Measurements from ENCODE around the gene PCDHGA12. TPM values are rescaled to one million over a fixed set of nuclear protein-coding genes. Genes with fewer than 3 reads are reported as not detected.
A peak's percentile ranks its signal among the peaks of the same experiment; 100 is the strongest.

Gene PCDHGA12
- total and polyA plus RNA-seq, 2 of the 8 experiments (the other 6 are each of a cell fraction or from before 2014, with no cell fraction given) = 0.88 to 1.3 TPM

DNA sequence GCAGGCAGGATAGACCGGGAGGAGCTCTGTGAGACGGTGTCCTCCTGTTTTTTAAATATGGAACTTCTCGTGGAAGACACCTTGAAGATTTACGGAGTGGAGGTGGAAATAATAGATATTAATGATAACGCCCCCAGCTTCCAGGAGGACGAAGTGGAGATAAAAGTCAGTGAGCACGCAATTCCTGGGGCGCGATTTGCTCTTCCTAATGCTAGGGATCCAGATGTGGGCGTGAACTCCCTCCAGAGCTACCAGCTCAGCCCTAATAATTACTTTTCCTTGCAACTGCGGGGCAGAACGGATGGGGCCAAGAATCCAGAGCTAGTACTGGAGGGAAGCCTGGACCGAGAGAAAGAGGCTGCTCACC is 8.8 kb upstream of the PCDHGA12 start:
- Histone ChIP-seq H3K36me3 (ENCODE audit: control insufficient read depth in 2 of 4, insufficient read depth in 4 of 4, low read length in 3 of 4) (peaks cover 0 to 30% (median 3%) of the 10 kb centered on the region in 4 experiments; a peak in 3 of 8 replicates), H2BK5ac (ENCODE audit: low read depth, low read length) (no peak overlapping the region), H2BK12ac (ENCODE audit: low read depth, low read length) (no peak overlapping the region), H4K91ac (replicated peaks; ENCODE audit: insufficient read length, low read length) (no peak overlapping the region), H3K56ac (replicated peaks; ENCODE audit: insufficient read length, low read depth, low read length) (no peak overlapping the region), H2BK15ac (ENCODE audit: low read length) (no peak overlapping the region), H3K4me3 (ENCODE audit: extremely low read depth in 1 of 4, insufficient read depth in 2 of 4, low read depth in 3 of 4, low read length in 4 of 4) (peak overlapping the region; percentile 15 to 52 (median 32); a peak in 6 of 8 replicates), H2BK120ac (replicated peaks; ENCODE audit: low read depth, low read length) (no peak overlapping the region), H3K23ac (ENCODE audit: insufficient read length) (no peak overlapping the region), H3K23me2 (ENCODE audit: low read depth, low read length) (no peaks in the 10 kb centered on the region), H4K20me1 (replicated peaks in 1 of 2; ENCODE audit: control insufficient read depth in 1 of 2, insufficient read depth in 2 of 2, low read length in 2 of 2) (no peaks in the 10 kb centered on the region), H3K18ac (ENCODE audit: extremely low read depth, low read length) (no peak overlapping the region), H3K14ac (ENCODE audit: insufficient read length) (no peak overlapping the region), H3K9ac (replicated peaks in 1 of 4; ENCODE audit: extremely low read depth in 1 of 4, low read depth in 3 of 4, low read length in 3 of 4) (no peak overlapping the region), H3K79me2 (ENCODE audit: control insufficient read depth in 1 of 2, insufficient read depth in 2 of 2, low read length in 2 of 2) (no peaks in the 10 kb centered on the region; a peak in 1 of 4 replicates), H2AFZ (ENCODE audit: low read length) (no peak overlapping the region), H3K4me1 (replicated peaks in 1 of 4; ENCODE audit: control insufficient read depth in 3 of 4, insufficient read depth in 4 of 4, low read length in 3 of 4) (no peaks in the 10 kb centered on the region; a peak in 1 of 7 replicates), H4K8ac (ENCODE audit: extremely low read depth, insufficient read depth, low read length) (no peak overlapping the region), H3K27me3 (replicated peaks in 1 of 4; ENCODE audit: control insufficient read depth in 3 of 4, extremely low read depth in 1 of 4, insufficient read depth in 3 of 4, low read length in 3 of 4) (peaks cover 0 to 12% (median 6%) of the 10 kb centered on the region in 4 experiments; a peak in 4 of 7 replicates), H4K5ac (ENCODE audit: insufficient read length, low read depth, low read length) (no peak overlapping the region), H2AK5ac (ENCODE audit: low read depth, low read length) (no peak overlapping the region), H3K27ac (ENCODE audit: low read depth, low read length) (no peak overlapping the region), H3K4me2 (ENCODE audit: insufficient read depth in 1 of 2, low read depth in 2 of 2, low read length in 2 of 2) (peak overlapping the region in 1 of 2 experiments; percentile 48; a peak in 2 of 4 replicates), H3K4ac (replicated peaks; ENCODE audit: insufficient read length, low read depth, low read length) (no peak overlapping the region), H2BK20ac (ENCODE audit: low read length) (no peak overlapping the region), H3K79me1 (ENCODE audit: low read depth, low read length) (no peaks in the 10 kb centered on the region), H3K9me3 (ENCODE audit: insufficient read depth in 2 of 2, low read depth in 1 of 2, low read length in 1 of 2) (peaks cover 38 to 44% of the 10 kb centered on the region in 2 experiments)
- FAIRE-seq (no peak), DNase-seq (ENCODE audit: low read depth in 1 of 2, low spot score in 2 of 2) (no peak)
- ChIA-PET CTCF (ENCODE audit: partially characterized antibody) (interaction anchor here (0.6 to 23.3 kb wide), 47 partner anchors 9 to 229 kb away, joined by 3 to 1236 read pairs (median 5); partner anchors contain the start of genes PCDHB10, PCDHB11, PCDHB14 and PCDHB15), POLR2A (ENCODE audit: partially characterized antibody) (interaction anchor here (1.2 to 2.6 kb wide), 7 partner anchors 13 to 143 kb away, joined by 3 to 14 read pairs (median 7); no protein-coding TSS in a partner anchor)
- 84% methylated on average over 13 of the region's 13 CpGs; no CpG with 5 or more reads in 1 of the 2 experiments for WGBS, 2 experiments (ENCODE audit: extremely low coverage in 1 of 2, insufficient coverage in 1 of 2, insufficient read length in 1 of 2, insufficient replicate concordance in 2 of 2, low coverage in 1 of 2, low lambda C conversion rate in 2 of 2, missing lambda C conversion rate in 1 of 2)
- no peak for TF ChIP-seq RBBP5 (IDR thresholded peaks at IDR 0.05; ENCODE audit: borderline replicate concordance, low read depth, low read length)
- TF ChIP-seq BRCA1 (IDR thresholded peaks at IDR 0.05; ENCODE audit: low read depth, low read length) = no peak
- no peak for TF ChIP-seq HDAC2 (IDR thresholded peaks at IDR 0.05; ENCODE audit: borderline replicate concordance in 1 of 2, low read depth in 2 of 2, low read length in 2 of 2)
- TF ChIP-seq, protein P1, sequence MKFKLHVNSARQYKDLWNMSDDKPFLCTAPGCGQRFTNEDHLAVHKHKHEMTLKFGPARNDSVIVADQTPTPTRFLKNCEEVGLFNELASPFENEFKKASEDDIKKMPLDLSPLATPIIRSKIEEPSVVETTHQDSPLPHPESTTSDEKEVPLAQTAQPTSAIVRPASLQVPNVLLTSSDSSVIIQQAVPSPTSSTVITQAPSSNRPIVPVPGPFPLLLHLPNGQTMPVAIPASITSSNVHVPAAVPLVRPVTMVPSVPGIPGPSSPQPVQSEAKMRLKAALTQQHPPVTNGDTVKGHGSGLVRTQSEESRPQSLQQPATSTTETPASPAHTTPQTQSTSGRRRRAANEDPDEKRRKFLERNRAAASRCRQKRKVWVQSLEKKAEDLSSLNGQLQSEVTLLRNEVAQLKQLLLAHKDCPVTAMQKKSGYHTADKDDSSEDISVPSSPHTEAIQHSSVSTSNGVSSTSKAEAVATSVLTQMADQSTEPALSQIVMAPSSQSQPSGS (IDR thresholded peaks at IDR 0.05; ENCODE audit: low read length) = no peak
- no peak for TF ChIP-seq CEBPB (IDR thresholded peaks at IDR 0.05; ENCODE audit: low read depth, low read length)
- no peak for TF ChIP-seq TAF1 (IDR thresholded peaks at IDR 0.05; ENCODE audit: low read depth, low read length)
